ENCODE data around the gene POLR3F. TPM values are rescaled to one million over a fixed set of nuclear protein-coding genes. Genes with fewer than 3 reads are reported as not detected.

Gene POLR3F, protein sequence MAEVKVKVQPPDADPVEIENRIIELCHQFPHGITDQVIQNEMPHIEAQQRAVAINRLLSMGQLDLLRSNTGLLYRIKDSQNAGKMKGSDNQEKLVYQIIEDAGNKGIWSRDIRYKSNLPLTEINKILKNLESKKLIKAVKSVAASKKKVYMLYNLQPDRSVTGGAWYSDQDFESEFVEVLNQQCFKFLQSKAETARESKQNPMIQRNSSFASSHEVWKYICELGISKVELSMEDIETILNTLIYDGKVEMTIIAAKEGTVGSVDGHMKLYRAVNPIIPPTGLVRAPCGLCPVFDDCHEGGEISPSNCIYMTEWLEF
- 15.0 and 15.3 TPM in 2 replicates for total RNA-seq

DNA sequence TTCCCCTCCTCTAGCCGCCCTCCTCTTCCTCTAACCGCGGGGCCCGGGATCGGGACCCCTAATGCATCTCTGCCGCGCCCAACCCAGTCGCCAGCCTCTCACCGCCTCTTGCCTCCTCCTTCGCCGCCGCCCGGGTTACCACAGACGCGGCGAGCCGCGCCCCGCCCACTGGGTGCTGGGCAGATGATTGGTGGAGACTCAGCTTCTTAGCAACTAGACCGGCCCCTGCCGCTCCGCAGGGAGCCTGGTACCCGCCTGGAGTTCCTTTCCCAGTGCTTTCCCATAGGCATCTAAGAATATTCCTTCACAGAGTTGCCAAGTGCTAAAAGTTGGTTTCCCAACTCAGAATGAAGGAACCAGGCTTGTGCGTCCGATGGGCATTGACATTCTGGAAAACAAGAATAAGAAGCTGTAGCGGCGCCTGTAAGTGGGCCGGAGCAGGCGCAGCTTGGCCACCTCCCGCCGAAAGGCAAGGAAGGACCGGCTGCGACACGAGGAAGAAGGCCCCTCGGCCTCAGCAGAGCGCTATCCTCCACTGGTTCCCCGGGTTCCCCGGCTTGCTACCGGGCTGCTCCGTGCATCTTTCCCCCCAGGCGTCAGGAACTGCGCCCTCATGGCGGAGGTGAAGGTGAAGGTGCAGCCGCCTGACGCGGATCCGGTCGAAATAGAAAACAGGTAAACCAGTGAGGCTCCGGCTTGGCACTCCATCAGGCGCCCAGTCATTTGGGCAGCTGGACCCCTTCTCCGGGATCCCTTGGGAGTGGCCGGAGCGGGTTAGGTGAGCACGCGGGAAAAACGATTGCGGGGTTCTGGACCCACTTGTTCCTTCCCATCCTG is at the start of gene POLR3F, which contains the start of gene DZANK1:
POLR3F (plus strand) TSS at position 497 of the 837 bp plus-strand sequence; CDS start at position 614, 117 bp downstream.
DZANK1 (minus strand) TSS at position 137 of the 837 bp plus-strand sequence. CDS start 1,672 bp downstream, outside the sequence.
- intact Hi-C loops (cut with micrococcal nuclease): loop anchor here (1.0 kb wide), 6 partner anchors 30 to 179 kb away; partner anchors contain the start of genes RBBP9, SEC23B, SMIM26 and ZNF133
- H3K4me3 Mint-ChIP-seq: peak within 1 kb of the TSS; percentile 92
- no peaks in the 10 kb centered on the region for H3K9me3 Mint-ChIP-seq
- peak within 1 kb of the TSS; percentile 89 for H3K27ac Mint-ChIP-seq
- H3K36me3 Mint-ChIP-seq (ENCODE audit: low read depth): peaks cover 7% of the 10 kb centered on the region
- peaks cover 20% of the 10 kb centered on the region for H3K4me1 Mint-ChIP-seq
- peak; percentile 98 for DNase-seq
- H3K27me3 Mint-ChIP-seq: no peaks in the 10 kb centered on the region

DNA sequence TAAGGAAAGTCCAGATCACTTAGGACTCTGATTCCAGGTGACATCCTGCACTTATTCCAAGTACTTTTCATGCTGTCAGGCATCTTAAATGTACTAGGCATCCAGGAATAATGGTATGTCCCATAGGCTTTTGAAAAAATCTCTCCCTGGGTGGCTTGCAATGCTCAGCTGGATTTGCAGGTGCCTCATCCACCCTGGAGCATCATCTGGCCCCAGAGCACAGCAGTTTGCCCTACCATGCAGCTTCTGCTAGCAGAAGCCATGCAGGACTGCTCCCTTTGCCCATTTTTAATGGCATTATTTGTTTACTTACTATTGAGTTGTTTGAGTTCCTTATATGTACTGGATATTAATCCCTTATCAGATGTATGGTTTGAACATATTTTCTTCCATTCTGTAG is 45.6 kb upstream of the POLR3F start:
- no peak overlapping the region for H3K4me3 Mint-ChIP-seq
- H3K27ac Mint-ChIP-seq: no peak overlapping the region
- no peaks in the 10 kb centered on the region for H3K27me3 Mint-ChIP-seq
- no peaks in the 10 kb centered on the region for H3K36me3 Mint-ChIP-seq (ENCODE audit: low read depth)
- H3K4me1 Mint-ChIP-seq: no peaks in the 10 kb centered on the region
- H3K9me3 Mint-ChIP-seq: no peaks in the 10 kb centered on the region
- intact Hi-C loops (cut with micrococcal nuclease): no loop called here
- DNase-seq: peak; percentile 31

DNA sequence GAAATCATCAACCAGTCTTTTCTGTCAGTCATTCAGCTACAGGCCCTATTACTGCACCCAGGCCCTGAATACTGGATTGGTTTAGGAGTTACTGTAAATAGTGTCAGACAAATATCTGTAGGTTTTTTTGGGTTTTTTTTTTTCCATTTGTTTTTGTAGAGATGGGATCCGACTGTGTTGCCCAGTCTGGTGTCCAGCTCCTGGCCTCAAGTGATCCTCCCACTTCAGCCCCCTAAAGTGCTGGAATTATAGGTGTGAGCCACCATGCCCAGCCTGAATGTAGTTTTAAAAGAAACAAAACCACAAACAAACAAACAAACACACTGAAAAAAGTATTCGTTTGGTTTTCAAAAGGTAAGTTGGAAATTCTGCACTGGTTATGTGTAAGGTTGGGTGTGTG is 40.0 kb upstream of the POLR3F start:
- intact Hi-C loops (cut with micrococcal nuclease): no loop called here
- Mint-ChIP-seq H3K27me3 (no peaks in the 10 kb centered on the region), H3K27ac (no peak overlapping the region), H3K36me3 (ENCODE audit: low read depth) (no peaks in the 10 kb centered on the region), H3K9me3 (no peaks in the 10 kb centered on the region), H3K4me1 (no peaks in the 10 kb centered on the region), H3K4me3 (no peak overlapping the region)
- DNase-seq: no peak

DNA sequence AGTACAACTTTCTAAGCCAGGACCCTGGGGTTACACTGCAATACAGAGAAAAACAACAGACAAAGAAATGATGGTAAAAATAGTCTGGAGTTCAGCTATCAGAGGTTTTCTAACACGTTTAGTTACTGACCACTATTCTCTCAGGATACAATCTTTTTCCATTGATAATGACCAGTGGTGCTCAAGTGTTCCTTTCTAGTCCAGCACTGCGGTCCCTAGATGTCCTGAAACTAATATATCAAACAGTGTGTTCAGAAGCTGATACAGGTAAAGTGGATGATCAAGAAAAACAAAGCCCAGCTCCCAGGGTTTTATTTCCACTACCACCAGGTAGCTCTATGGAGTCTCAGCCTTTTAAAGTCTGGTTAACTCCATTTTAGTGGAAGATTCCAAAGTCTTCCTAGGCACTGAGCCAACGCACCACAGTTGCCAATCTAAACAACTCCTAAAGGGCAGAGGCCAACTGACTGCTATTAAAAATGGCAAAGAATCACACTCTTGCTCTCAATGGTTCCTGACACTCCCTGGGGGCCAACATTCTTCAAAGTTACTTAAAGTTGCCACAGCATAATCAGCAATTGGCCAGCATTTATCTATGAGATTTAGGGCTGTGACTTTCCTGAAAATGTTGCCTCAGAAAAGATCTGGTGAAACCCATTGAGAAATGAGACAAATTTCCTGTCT is 38.6 kb upstream of the POLR3F start:
- H3K9me3 Mint-ChIP-seq: no peaks in the 10 kb centered on the region
- no peaks in the 10 kb centered on the region for H3K36me3 Mint-ChIP-seq (ENCODE audit: low read depth)
- H3K27me3 Mint-ChIP-seq: no peaks in the 10 kb centered on the region
- no peak overlapping the region for H3K27ac Mint-ChIP-seq
- no peaks in the 10 kb centered on the region for H3K4me1 Mint-ChIP-seq
- DNase-seq: peak; percentile 29
- no peak overlapping the region for H3K4me3 Mint-ChIP-seq
- intact Hi-C loops (cut with micrococcal nuclease): no loop called here

DNA sequence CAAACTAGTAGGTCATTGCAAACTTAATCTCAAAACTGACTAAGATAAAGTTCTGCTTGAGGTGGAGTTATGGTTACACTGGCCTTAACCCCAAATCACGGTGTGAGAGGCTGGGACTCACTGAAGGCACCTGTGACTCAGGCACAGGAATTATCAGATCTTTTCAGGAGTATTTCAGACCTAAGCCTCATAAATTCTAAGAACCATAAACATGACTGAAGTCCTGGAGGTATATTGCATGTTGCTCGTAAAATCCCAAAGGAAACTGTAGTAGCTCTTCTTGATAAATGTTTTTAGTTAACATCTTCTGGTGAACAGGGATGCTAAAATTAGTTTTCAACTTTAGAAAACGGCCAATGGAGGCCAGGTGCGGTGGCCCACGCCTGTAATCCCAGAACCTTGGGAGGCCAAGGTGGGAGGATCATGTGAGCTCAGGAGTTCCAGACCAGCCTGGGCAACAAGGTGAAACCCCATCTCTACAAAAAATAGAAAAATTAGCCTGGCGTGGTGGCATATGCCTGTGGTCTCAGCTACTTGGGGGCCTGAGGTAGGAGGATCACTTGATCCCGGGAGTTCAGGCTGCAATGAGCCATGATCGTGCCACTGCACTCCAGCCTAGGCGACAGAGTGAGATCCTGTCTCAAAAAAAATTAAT is 36.9 kb upstream of the POLR3F start:
- H3K4me1 Mint-ChIP-seq: no peaks in the 10 kb centered on the region
- H3K4me3 Mint-ChIP-seq: no peak overlapping the region
- no peak overlapping the region for H3K27ac Mint-ChIP-seq
- H3K9me3 Mint-ChIP-seq: no peaks in the 10 kb centered on the region
- H3K36me3 Mint-ChIP-seq (ENCODE audit: low read depth): no peaks in the 10 kb centered on the region
- DNase-seq: peak; percentile 32
- intact Hi-C loops (cut with micrococcal nuclease): no loop called here
- H3K27me3 Mint-ChIP-seq: no peaks in the 10 kb centered on the region

DNA sequence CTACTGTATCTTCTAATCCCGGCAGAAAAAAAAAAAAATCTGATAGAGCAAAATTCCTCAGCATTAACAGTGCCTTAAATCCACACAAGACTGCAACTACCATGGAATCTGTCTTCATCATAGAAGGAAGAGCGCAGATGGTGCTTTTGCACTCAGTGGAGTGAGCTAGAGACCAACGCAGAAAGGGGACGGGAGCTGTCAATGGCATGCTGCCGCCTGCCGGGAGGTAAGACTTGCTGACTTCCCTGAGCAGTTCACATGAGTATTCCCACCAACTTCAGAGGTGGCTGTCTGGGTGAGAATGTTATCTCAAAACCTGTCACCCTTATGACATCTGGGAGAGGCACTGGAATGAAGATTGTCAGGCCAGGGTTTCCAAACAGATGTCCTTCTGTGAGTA is 36.0 kb upstream of the POLR3F start:
- no peaks in the 10 kb centered on the region for H3K36me3 Mint-ChIP-seq (ENCODE audit: low read depth)
- H3K4me3 Mint-ChIP-seq: no peak overlapping the region
- no peaks in the 10 kb centered on the region for H3K27me3 Mint-ChIP-seq
- intact Hi-C loops (cut with micrococcal nuclease): no loop called here
- no peaks in the 10 kb centered on the region for H3K9me3 Mint-ChIP-seq
- H3K4me1 Mint-ChIP-seq: no peaks in the 10 kb centered on the region
- no peak overlapping the region for H3K27ac Mint-ChIP-seq
- DNase-seq: peak; percentile 37

DNA sequence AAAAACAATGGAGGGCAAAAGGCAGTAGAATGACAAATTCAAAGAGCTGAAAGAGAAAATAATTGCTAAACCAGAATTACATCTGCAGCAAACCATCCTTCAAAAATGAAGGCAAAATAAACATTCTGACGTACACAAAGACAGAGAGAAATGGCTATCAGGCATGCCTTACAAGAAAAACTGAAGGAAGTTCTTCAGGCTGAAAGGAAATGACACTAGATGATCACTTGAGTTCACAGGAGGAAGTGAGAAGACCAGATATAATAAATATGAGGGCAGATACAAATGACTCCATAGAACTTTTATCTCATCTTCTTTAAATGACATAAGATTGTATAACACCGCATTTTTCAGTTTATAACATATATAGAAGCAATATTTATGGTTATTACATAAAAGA is 30.3 kb upstream of the POLR3F start:
- intact Hi-C loops (cut with micrococcal nuclease): no loop called here
- Mint-ChIP-seq H3K4me1 (peaks cover 4% of the 10 kb centered on the region), H3K4me3 (no peak overlapping the region), H3K36me3 (ENCODE audit: low read depth) (no peaks in the 10 kb centered on the region), H3K27me3 (no peaks in the 10 kb centered on the region), H3K9me3 (no peaks in the 10 kb centered on the region), H3K27ac (no peak overlapping the region)
- no peak for DNase-seq

DNA sequence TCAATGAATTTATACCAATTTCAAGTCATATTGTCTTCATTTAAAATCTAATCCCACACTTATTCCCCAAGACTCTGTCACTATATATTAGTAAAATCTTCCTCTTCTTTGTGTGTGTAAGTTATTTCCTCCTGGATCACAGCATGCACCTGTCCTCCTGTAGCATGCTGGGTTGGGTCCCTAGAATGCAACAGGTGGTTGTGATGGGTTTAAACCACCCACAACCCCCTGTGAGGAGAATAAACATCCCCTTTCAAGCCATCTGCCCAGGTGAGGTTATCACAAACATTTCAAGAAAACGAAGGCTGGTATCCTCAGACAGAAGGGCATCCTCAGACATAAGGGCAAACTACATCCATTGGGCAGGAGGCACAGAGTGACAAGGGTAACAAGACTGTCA is 26.8 kb upstream of the POLR3F start:
- Mint-ChIP-seq H3K27ac (no peak overlapping the region), H3K4me3 (no peak overlapping the region), H3K4me1 (peaks cover 4% of the 10 kb centered on the region), H3K27me3 (no peaks in the 10 kb centered on the region), H3K9me3 (no peaks in the 10 kb centered on the region), H3K36me3 (ENCODE audit: low read depth) (no peaks in the 10 kb centered on the region)
- DNase-seq: no peak
- intact Hi-C loops (cut with micrococcal nuclease): no loop called here

DNA sequence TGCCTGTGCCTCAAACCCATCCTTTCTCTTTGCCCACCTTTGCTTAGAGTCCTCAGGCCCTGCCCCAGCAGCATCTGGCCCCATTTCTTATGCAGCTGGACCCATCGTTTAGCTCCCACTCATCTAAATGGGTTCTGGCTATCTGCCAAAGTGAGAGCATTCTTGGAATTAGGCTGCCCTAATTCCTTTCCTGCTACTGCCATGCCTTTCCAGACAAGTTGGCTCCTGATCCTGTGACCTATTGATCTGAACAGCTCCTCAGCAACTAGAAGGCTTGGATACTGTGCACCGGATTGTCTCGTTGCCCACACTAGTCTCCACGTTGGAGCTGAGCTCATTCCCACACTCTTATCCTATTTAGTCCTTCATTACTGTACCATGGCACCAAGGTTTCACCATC is 23.3 kb upstream of the POLR3F start:
- no peak for DNase-seq
- Mint-ChIP-seq H3K4me1 (no peaks in the 10 kb centered on the region), H3K27me3 (no peaks in the 10 kb centered on the region), H3K9me3 (no peaks in the 10 kb centered on the region), H3K27ac (no peak overlapping the region), H3K4me3 (no peak overlapping the region), H3K36me3 (ENCODE audit: low read depth) (no peaks in the 10 kb centered on the region)
- intact Hi-C loops (cut with micrococcal nuclease): no loop called here

DNA sequence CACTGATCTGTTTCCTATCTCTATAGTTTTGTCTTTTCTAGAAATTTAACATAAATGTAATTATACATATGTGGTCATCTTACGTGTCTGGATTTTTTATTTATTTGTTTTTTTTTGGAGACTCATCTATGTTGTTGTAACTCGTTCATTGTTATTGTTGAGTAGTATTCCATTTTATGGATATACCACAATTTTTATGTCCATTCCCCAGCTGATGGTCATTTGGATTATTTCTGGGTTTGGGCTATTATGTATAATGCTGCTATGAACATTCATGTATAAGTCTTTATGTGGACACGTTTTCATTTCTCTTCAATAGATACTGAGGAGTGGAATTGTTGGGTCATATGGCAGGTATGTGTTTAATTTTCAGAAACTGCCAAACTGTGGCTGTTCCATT is 10.6 kb upstream of the POLR3F start:
- peaks cover 2% of the 10 kb centered on the region for H3K27me3 Mint-ChIP-seq
- intact Hi-C loops (cut with micrococcal nuclease): no loop called here
- DNase-seq: no peak
- no peaks in the 10 kb centered on the region for H3K4me1 Mint-ChIP-seq
- no peak overlapping the region for H3K27ac Mint-ChIP-seq
- H3K4me3 Mint-ChIP-seq: no peak overlapping the region
- peaks cover 4% of the 10 kb centered on the region for H3K9me3 Mint-ChIP-seq
- H3K36me3 Mint-ChIP-seq (ENCODE audit: low read depth): no peaks in the 10 kb centered on the region

DNA sequence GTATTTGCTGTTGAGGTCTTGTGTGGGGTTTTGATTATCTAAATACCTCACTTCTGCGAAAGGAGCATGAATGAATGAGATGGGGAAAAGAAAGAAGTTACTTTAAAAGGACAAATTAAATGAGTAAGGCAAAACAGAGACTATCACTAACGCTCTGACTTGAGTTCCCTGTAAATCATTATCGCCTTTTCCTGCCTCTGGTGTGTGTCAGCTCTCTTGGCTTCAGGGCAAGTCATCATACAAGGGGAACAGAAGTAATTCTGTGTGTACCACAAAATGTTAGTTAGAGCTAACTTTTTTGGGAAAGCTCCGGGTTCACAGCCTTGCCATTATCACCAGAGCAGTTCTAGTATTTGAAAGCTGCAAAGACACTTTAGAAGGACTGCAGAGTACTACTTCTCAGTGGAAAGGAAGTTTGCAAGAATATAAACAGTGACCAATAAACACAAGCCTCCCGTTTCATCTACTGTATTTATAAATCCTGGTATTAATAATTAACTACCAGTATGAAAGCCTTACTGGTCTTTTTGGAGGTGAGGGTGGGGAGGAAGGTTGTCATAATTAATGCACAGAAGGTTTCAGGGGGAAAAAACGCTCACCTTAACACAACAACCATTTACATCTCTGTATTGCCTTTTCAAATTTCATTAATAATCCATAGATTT is 1.5 kb upstream of the POLR3F start:
- Mint-ChIP-seq H3K9me3 (no peaks in the 10 kb centered on the region), H3K27me3 (no peaks in the 10 kb centered on the region), H3K36me3 (ENCODE audit: low read depth) (peaks cover 1% of the 10 kb centered on the region), H3K4me3 (peak overlapping the region; percentile 92), H3K4me1 (peaks cover 20% of the 10 kb centered on the region), H3K27ac (no peak overlapping the region)
- intact Hi-C loops (cut with micrococcal nuclease): no loop called here
- DNase-seq: no peak

DNA sequence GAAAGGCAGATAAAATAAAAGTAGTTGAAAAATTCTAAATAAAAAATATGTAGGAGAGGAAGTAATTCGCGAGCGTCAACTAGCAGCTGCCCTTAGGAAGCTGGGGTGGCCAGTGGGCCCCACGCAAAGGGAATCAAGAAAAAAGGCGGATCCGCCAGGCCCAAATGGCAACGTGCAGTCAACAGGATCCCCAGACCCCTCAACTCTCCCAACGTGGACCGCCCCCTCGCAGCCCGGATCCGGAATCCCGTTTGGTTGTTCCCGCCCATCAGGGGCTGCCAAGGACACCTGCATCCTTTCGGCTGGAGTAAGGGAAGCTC is 656 bp upstream of the POLR3F start:
- Mint-ChIP-seq H3K27ac (no peak overlapping the region), H3K36me3 (ENCODE audit: low read depth) (peaks cover 7% of the 10 kb centered on the region), H3K4me1 (peaks cover 20% of the 10 kb centered on the region), H3K4me3 (peak overlapping the region; percentile 92), H3K9me3 (no peaks in the 10 kb centered on the region), H3K27me3 (no peaks in the 10 kb centered on the region)
- intact Hi-C loops (cut with micrococcal nuclease): no loop called here
- DNase-seq: no peak

DNA sequence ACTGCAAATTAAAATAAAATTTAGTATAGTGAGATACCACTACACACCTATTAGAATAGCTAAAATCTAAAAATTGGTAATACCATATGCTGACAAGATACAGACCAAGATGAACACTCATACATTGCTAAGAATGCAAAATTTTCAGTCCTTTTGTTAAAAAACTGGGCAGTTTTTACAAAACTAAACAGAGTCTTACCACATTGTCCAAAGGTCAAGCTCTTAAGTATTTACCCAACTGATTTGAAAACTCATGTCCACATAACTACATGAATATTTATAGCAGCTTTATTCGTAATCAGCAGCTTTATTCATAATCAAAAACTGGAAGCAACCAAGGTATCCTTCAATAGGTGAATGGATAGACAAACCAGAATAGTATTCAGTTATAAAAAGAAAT is 10.0 kb downstream of the POLR3F start:
- peaks cover 29% of the 10 kb centered on the region for H3K36me3 Mint-ChIP-seq (ENCODE audit: low read depth)
- DNase-seq: no peak
- intact Hi-C loops (cut with micrococcal nuclease): no loop called here
- no peaks in the 10 kb centered on the region for H3K27me3 Mint-ChIP-seq
- H3K4me1 Mint-ChIP-seq: no peaks in the 10 kb centered on the region
- H3K4me3 Mint-ChIP-seq: no peak overlapping the region
- no peaks in the 10 kb centered on the region for H3K9me3 Mint-ChIP-seq
- no peak overlapping the region for H3K27ac Mint-ChIP-seq
